GM18909 (cell line): Measurements from ENCODE around the gene DNAJA4.

Experiments used
- ATAC-seq: cut with Tn5 transposase; IDR thresholded peaks from one replicate; pipeline ENCODE4 v1.9.1; 2021; ENCODE audit warnings: mild to moderate bottlenecking; ENCODE audit not compliant: unreplicated experiment, poor library complexity

DNAJA4 gene

GRCh38 chr15:78312536-78312935, 48.2 kb downstream of the DNAJA4 start:
- no peak for ATAC-seq

GRCh38 chr15:78312957-78313356, 48.6 kb downstream of the DNAJA4 start:
- no peak for ATAC-seq

GRCh38 chr15:78313383-78313782, 49.0 kb downstream of the DNAJA4 start:
- ATAC-seq: no peak

- ATAC-seq: no peak
Observed at GRCh38 chr15:78314181-78314581, 49.8 kb downstream of the DNAJA4 start.

- ATAC-seq: no peak
Observed at GRCh38 chr15:78315686-78316282, 51.4 kb downstream of the DNAJA4 start.

GRCh38 chr15:78316283-78317083, 52.1 kb downstream of the DNAJA4 start:
- no peak for ATAC-seq

GRCh38 chr15:78317145-78317836, 52.9 kb downstream of the DNAJA4 start:
- no peak for ATAC-seq

GRCh38 chr15:78319588-78319987, 55.2 kb downstream of the DNAJA4 start:
- no peak for ATAC-seq

GRCh38 chr15:78320183-78320582, 55.8 kb downstream of the DNAJA4 start:
- no peak for ATAC-seq

- no peak for ATAC-seq
Observed at GRCh38 chr15:78321041-78321570, 56.7 kb downstream of the DNAJA4 start.

GRCh38 chr15:78321786-78322185, 57.4 kb downstream of the DNAJA4 start:
- no peak for ATAC-seq

GRCh38 chr15:78322243-78322642, 57.9 kb downstream of the DNAJA4 start:
- no peak for ATAC-seq

GRCh38 chr15:78322724-78323521, 58.6 kb downstream of the DNAJA4 start:
- ATAC-seq: no peak

- ATAC-seq: no peak
Observed at GRCh38 chr15:78323693-78324092, 59.3 kb downstream of the DNAJA4 start.

GRCh38 chr15:78324144-78324543, 59.8 kb downstream of the DNAJA4 start:
- ATAC-seq: no peak

GRCh38 chr15:78325092-78325843, 60.9 kb downstream of the DNAJA4 start:
- ATAC-seq: no peak

- ATAC-seq: no peak
Observed at GRCh38 chr15:78327466-78327865, 63.1 kb downstream of the DNAJA4 start.

- no peak for ATAC-seq
Observed at GRCh38 chr15:78329625-78330024, 65.3 kb downstream of the DNAJA4 start.
